ENCODE results near the gene DUSP5.
"Not testable (repeated sequence)": the region's sequence is repeated elsewhere in the genome, so short reads cannot be mapped to it uniquely, and the experiment has no call there.

The DUSP5 gene

GRCh38 chr10:110461530-110461929 is 36.2 kb upstream of the DUSP5 start:
- no peaks in the 10 kb centered on the region for H3K9me3 ChIP-seq (ENCODE audit: control insufficient read depth, insufficient read depth, low read depth, low read length)
- H3K9ac ChIP-seq (ENCODE audit: low read length), result no peak overlapping the region
- no peak overlapping the region for H3K4me3 ChIP-seq (ENCODE audit: low read depth, low read length)
- peaks cover 15% of the 10 kb centered on the region; the same call in 1 of the 2 replicates for H3K4me1 ChIP-seq (ENCODE audit: control insufficient read depth, insufficient read depth, low read length)
- H3K36me3 ChIP-seq (ENCODE audit: control insufficient read depth, insufficient read depth, low read length), result no peaks in the 10 kb centered on the region
- H3K27ac ChIP-seq (ENCODE audit: low read depth, low read length), result no peak overlapping the region
- no peaks in the 10 kb centered on the region for H3K27me3 ChIP-seq (ENCODE audit: control insufficient read depth, insufficient read depth, low read length)

- H3K4me3 ChIP-seq (ENCODE audit: low read depth, low read length), result no peak overlapping the region
- H3K27ac ChIP-seq (ENCODE audit: low read depth, low read length), result no peak overlapping the region
- H3K27me3 ChIP-seq (ENCODE audit: control insufficient read depth, insufficient read depth, low read length), result no peaks in the 10 kb centered on the region
- no peaks in the 10 kb centered on the region for H3K36me3 ChIP-seq (ENCODE audit: control insufficient read depth, insufficient read depth, low read length)
- H3K4me1 ChIP-seq (ENCODE audit: control insufficient read depth, insufficient read depth, low read length), result peaks cover 10% of the 10 kb centered on the region; the same call in 1 of the 2 replicates
- no peak overlapping the region for H3K9ac ChIP-seq (ENCODE audit: low read length)
- H3K9me3 ChIP-seq (ENCODE audit: control insufficient read depth, insufficient read depth, low read depth, low read length), result no peaks in the 10 kb centered on the region
Observed at GRCh38 chr10:110462166-110463095, 35.3 kb upstream of the DUSP5 start.

GRCh38 chr10:110468258-110468657 is 29.4 kb upstream of the DUSP5 start:
- not testable (repeated sequence) for H3K27me3 ChIP-seq (ENCODE audit: control insufficient read depth, insufficient read depth, low read length); H3K9me3 ChIP-seq (ENCODE audit: control insufficient read depth, insufficient read depth, low read depth, low read length); H3K27ac ChIP-seq (ENCODE audit: low read depth, low read length); H3K9ac ChIP-seq (ENCODE audit: low read length); H3K4me3 ChIP-seq (ENCODE audit: low read depth, low read length); H3K36me3 ChIP-seq (ENCODE audit: control insufficient read depth, insufficient read depth, low read length); H3K4me1 ChIP-seq (ENCODE audit: control insufficient read depth, insufficient read depth, low read length)

- not testable (repeated sequence) for H3K27ac ChIP-seq (ENCODE audit: low read depth, low read length); H3K9me3 ChIP-seq (ENCODE audit: control insufficient read depth, insufficient read depth, low read depth, low read length); H3K36me3 ChIP-seq (ENCODE audit: control insufficient read depth, insufficient read depth, low read length); H3K27me3 ChIP-seq (ENCODE audit: control insufficient read depth, insufficient read depth, low read length); H3K4me3 ChIP-seq (ENCODE audit: low read depth, low read length); H3K9ac ChIP-seq (ENCODE audit: low read length)
- H3K4me1 ChIP-seq (ENCODE audit: control insufficient read depth, insufficient read depth, low read length), result peaks cover 20% of the 10 kb centered on the region
Observed at GRCh38 chr10:110470541-110470940, 27.2 kb upstream of the DUSP5 start.

- no peak overlapping the region for H3K27ac ChIP-seq (ENCODE audit: low read depth, low read length)
- no peak overlapping the region for H3K4me3 ChIP-seq (ENCODE audit: low read depth, low read length)
- H3K9me3 ChIP-seq (ENCODE audit: control insufficient read depth, insufficient read depth, low read depth, low read length), result no peaks in the 10 kb centered on the region
- no peaks in the 10 kb centered on the region for H3K36me3 ChIP-seq (ENCODE audit: control insufficient read depth, insufficient read depth, low read length)
- H3K4me1 ChIP-seq (ENCODE audit: control insufficient read depth, insufficient read depth, low read length), result peaks cover 20% of the 10 kb centered on the region
- no peaks in the 10 kb centered on the region for H3K27me3 ChIP-seq (ENCODE audit: control insufficient read depth, insufficient read depth, low read length)
- no peak overlapping the region for H3K9ac ChIP-seq (ENCODE audit: low read length)
Observed at GRCh38 chr10:110471566-110472139, 26.1 kb upstream of the DUSP5 start.

- Histone ChIP-seq H3K4me3 (ENCODE audit: low read depth, low read length) (no peak overlapping the region), H3K9me3 (ENCODE audit: control insufficient read depth, insufficient read depth, low read depth, low read length) (no peaks in the 10 kb centered on the region), H3K9ac (ENCODE audit: low read length) (no peak overlapping the region), H3K27me3 (ENCODE audit: control insufficient read depth, insufficient read depth, low read length) (no peaks in the 10 kb centered on the region), H3K4me1 (ENCODE audit: control insufficient read depth, insufficient read depth, low read length) (peaks cover 20% of the 10 kb centered on the region), H3K36me3 (ENCODE audit: control insufficient read depth, insufficient read depth, low read length) (no peaks in the 10 kb centered on the region), H3K27ac (ENCODE audit: low read depth, low read length) (no peak overlapping the region)
Observed at GRCh38 chr10:110474017-110474416, 23.7 kb upstream of the DUSP5 start.

GRCh38 chr10:110474826-110475225 is 22.9 kb upstream of the DUSP5 start:
- H3K27me3 ChIP-seq (ENCODE audit: control insufficient read depth, insufficient read depth, low read length), result no peaks in the 10 kb centered on the region
- H3K4me1 ChIP-seq (ENCODE audit: control insufficient read depth, insufficient read depth, low read length), result peaks cover 20% of the 10 kb centered on the region
- no peak overlapping the region for H3K4me3 ChIP-seq (ENCODE audit: low read depth, low read length)
- no peak overlapping the region for H3K27ac ChIP-seq (ENCODE audit: low read depth, low read length)
- no peaks in the 10 kb centered on the region for H3K9me3 ChIP-seq (ENCODE audit: control insufficient read depth, insufficient read depth, low read depth, low read length)
- no peak overlapping the region for H3K9ac ChIP-seq (ENCODE audit: low read length)
- H3K36me3 ChIP-seq (ENCODE audit: control insufficient read depth, insufficient read depth, low read length), result no peaks in the 10 kb centered on the region

- H3K9ac ChIP-seq (ENCODE audit: low read length), result no peak overlapping the region
- peaks cover 20% of the 10 kb centered on the region for H3K4me1 ChIP-seq (ENCODE audit: control insufficient read depth, insufficient read depth, low read length)
- no peak overlapping the region for H3K4me3 ChIP-seq (ENCODE audit: low read depth, low read length)
- H3K27me3 ChIP-seq (ENCODE audit: control insufficient read depth, insufficient read depth, low read length), result no peaks in the 10 kb centered on the region
- H3K9me3 ChIP-seq (ENCODE audit: control insufficient read depth, insufficient read depth, low read depth, low read length), result no peaks in the 10 kb centered on the region
- H3K36me3 ChIP-seq (ENCODE audit: control insufficient read depth, insufficient read depth, low read length), result no peaks in the 10 kb centered on the region
- no peak overlapping the region for H3K27ac ChIP-seq (ENCODE audit: low read depth, low read length)
Observed at GRCh38 chr10:110475722-110476515, 21.8 kb upstream of the DUSP5 start.

GRCh38 chr10:110479710-110480109 is 18.0 kb upstream of the DUSP5 start:
- Histone ChIP-seq H3K27me3 (ENCODE audit: control insufficient read depth, insufficient read depth, low read length) (no peaks in the 10 kb centered on the region), H3K4me1 (ENCODE audit: control insufficient read depth, insufficient read depth, low read length) (peaks cover 8% of the 10 kb centered on the region), H3K9me3 (ENCODE audit: control insufficient read depth, insufficient read depth, low read depth, low read length) (no peaks in the 10 kb centered on the region), H3K9ac (ENCODE audit: low read length) (no peak overlapping the region), H3K4me3 (ENCODE audit: low read depth, low read length) (no peak overlapping the region), H3K27ac (ENCODE audit: low read depth, low read length) (no peak overlapping the region), H3K36me3 (ENCODE audit: control insufficient read depth, insufficient read depth, low read length) (no peaks in the 10 kb centered on the region)

GRCh38 chr10:110480387-110480786 is 17.3 kb upstream of the DUSP5 start:
- no peak overlapping the region for H3K9ac ChIP-seq (ENCODE audit: low read length)
- H3K4me1 ChIP-seq (ENCODE audit: control insufficient read depth, insufficient read depth, low read length), result peaks cover 1% of the 10 kb centered on the region; the same call in 1 of the 2 replicates
- no peak overlapping the region for H3K27ac ChIP-seq (ENCODE audit: low read depth, low read length)
- no peaks in the 10 kb centered on the region for H3K27me3 ChIP-seq (ENCODE audit: control insufficient read depth, insufficient read depth, low read length)
- no peak overlapping the region for H3K4me3 ChIP-seq (ENCODE audit: low read depth, low read length)
- H3K9me3 ChIP-seq (ENCODE audit: control insufficient read depth, insufficient read depth, low read depth, low read length), result no peaks in the 10 kb centered on the region
- H3K36me3 ChIP-seq (ENCODE audit: control insufficient read depth, insufficient read depth, low read length), result no peaks in the 10 kb centered on the region

- H3K36me3 ChIP-seq (ENCODE audit: control insufficient read depth, insufficient read depth, low read length), result no peaks in the 10 kb centered on the region
- H3K27me3 ChIP-seq (ENCODE audit: control insufficient read depth, insufficient read depth, low read length), result no peaks in the 10 kb centered on the region
- H3K9ac ChIP-seq (ENCODE audit: low read length), result no peak overlapping the region
- no peak overlapping the region for H3K27ac ChIP-seq (ENCODE audit: low read depth, low read length)
- H3K4me3 ChIP-seq (ENCODE audit: low read depth, low read length), result no peak overlapping the region
- H3K9me3 ChIP-seq (ENCODE audit: control insufficient read depth, insufficient read depth, low read depth, low read length), result no peaks in the 10 kb centered on the region
- peaks cover 7% of the 10 kb centered on the region for H3K4me1 ChIP-seq (ENCODE audit: control insufficient read depth, insufficient read depth, low read length)
Observed at GRCh38 chr10:110481919-110482318, 15.8 kb upstream of the DUSP5 start.
